Fibroblast of peridontal ligament (primary cell): ENCODE data around the gene NR1I3.
A peak's percentile ranks its signal among the peaks of the same experiment; 100 is the strongest.

Experiments used
- DNase-seq: peaks from one replicate; pipeline ENCODE4 v3.0.0-alpha.2; 2010; ENCODE audit errors: extremely low read depth

The NR1I3 gene

DNA sequence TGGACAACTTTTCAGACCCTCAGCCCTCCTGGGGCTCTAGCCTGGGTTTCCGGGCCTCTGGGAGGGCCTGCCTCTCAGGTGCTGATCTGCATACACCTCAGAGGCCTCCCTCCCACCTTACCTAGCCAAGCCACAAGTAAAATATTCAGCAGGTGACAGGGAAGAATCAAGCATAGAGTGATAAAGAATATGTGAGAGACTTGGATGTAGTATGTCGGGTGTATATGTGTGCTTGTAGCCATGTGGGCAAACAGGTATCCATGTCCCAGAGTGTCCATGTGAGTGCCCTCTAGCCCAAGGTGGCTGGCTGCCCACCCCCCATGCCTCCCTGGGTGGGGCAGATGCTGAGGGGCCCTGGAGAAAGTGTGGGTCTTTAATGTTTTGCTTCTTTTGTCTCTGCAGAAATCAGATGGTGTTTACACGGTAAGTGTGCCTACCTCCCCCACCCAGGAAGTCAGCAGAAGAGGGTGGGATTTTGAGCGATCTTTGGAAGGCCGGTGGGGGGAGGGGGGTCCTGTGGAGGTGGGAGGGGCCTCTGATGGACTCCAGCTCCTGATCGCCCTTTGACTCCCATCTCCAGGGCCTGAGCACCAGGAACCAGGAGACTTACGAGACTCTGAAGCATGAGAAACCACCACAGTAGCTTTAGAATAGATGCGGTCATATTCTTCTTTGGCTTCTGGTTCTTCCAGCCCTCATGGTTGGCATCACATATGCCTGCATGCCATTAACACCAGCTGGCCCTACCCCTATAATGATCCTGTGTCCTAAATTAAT, 19.5 kb downstream of the NR1I3 start:
- DNase-seq, result no peak

DNA sequence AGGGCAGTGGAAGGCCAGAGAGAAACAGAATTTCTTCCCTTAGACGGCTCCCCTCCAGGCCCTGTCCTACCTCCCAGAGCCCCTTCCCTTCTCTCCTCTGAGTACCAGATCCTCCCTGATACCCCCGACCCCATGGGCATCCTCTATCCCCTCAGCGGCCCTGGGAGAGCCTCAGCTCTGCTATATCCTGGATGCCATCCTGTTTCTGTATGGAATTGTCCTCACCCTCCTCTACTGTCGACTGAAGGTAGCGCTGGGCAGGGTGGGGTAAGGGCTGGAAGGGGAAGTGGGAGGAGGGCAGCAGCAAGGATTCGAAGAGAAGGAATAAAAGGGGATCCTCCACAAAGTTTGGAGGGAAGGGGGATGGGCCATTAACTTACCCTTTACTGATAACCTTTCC, 20.2 kb downstream of the NR1I3 start:
- DNase-seq, result no peak

DNA sequence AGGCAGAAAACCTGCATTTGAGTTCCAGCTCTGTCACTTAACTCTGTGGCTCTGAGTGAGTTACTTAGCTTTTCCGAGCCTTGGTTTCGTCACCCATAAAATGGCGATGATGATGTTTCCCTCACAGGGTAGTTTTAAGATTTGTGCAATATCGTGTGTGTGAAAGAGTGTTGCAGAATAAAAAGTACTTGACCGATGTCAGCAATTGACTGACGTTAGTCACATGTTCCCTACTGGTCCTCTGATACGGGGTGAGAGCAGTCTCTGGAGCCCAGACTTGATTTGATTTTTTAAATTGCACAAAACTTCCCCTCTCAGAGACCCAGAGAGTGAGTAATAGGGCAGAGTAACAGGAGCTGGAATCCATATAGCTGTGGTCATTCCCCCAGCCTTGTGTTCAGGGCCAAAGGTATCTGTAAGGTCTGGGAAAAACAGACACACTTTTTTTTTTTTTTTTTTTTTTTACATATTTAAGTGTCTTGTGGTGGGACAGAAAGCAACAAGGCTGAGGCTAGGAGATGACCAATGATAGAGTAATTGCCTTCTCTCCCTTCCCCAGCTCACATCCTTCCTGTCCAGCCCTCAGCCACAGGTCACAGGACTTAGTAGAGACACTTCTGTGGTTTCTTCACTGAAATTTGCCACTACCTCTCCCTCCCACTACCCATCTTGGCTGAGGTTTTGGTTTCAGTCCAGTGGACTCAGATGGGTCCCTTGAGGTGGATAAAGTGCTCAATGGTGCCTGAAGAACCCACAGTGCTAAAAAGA, 20.9 kb downstream of the NR1I3 start:
- peak; percentile 83 for DNase-seq

DNA sequence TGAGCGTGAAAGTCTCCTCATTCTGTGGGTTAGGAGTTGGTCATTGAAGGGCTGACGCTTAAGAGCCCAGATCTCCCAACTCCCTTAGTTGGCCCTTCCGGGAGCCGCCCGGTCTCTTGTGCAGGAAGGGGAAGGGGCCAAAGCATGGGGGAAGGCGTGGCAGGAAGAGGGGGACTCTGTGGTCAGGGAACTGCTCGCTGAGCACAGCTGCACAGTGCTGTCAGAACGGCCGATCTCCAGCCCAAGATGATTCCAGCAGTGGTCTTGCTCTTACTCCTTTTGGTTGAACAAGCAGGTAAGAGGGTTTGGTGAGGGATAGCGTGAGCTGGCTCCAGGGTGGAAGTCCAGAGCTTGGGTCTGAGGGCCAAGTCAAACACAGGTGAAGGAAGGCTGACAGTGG, 22.9 kb downstream of the NR1I3 start, which contains the start of gene FCER1G:
Gene FCER1G, plus strand, starts transcription at position 220 of the 400 bp plus-strand sequence. Its CDS starts 27 bp downstream, at position 247.
- no peak for DNase-seq

DNA sequence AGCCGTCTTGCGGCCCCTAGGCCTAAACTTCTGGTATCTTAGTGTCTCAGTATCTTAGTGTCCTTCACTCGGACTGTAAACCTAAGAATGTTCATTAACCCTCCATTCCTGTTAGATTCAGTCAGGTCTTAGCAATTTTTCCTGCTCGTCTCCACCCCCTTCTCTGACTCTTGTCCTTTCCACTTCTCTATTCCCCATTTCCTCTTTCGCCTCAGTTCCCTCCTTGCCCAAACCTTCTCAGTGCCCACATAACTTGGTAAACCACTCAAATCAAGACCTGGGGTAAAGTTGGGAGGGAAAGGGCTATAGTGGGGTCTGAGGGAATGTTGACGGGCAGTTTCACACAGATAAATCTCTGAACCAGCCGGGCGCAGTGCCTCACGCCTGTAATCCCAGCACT, 23.6 kb downstream of the NR1I3 start:
- no peak for DNase-seq

DNA sequence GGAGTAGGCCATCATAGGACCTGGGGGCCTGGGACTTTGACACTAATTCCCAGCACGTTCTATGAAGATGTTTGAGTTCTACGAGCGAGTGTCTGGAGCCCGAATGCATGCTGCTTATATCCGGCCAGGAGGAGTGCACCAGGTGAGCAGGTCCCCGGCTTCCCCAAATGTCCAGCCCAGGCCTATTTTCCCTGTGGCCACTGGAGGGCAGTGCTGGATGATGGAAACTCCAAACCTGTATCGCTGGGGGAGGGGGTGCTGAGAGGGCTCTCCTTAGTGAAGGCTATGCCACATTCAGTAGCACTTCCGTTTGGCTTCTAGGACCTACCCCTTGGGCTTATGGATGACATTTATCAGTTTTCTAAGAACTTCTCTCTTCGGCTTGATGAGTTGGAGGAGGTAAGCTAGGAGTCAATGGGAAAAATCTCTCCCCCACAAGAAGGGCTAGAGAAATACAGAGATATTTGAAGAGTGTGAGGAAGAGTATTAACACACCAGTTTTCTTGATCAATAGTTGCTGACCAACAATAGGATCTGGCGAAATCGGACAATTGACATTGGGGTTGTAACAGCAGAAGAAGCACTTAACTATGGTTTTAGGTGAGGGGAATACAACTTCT, 28.1 kb downstream of the NR1I3 start:
- peak; percentile 70 for DNase-seq

DNA sequence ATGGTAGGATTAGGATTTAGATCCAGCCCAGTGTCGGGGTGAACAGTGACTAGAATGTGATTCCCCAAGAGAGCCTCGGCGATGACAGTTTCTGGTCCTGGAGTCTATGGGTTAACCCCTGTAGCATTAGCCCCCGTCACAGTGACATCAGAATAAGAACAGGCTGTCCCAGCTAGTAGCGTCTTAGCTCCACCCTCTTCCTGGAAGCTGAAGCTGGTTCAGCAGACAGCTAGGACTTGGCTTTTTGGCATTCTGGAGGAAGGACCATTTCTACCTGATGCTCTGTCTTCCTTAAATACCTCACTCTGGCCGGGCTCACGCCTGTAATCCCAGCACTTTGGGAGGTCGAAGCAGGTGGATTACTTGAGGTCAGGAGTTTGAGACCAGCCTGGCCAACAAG, 30.8 kb downstream of the NR1I3 start:
- no peak for DNase-seq

DNA sequence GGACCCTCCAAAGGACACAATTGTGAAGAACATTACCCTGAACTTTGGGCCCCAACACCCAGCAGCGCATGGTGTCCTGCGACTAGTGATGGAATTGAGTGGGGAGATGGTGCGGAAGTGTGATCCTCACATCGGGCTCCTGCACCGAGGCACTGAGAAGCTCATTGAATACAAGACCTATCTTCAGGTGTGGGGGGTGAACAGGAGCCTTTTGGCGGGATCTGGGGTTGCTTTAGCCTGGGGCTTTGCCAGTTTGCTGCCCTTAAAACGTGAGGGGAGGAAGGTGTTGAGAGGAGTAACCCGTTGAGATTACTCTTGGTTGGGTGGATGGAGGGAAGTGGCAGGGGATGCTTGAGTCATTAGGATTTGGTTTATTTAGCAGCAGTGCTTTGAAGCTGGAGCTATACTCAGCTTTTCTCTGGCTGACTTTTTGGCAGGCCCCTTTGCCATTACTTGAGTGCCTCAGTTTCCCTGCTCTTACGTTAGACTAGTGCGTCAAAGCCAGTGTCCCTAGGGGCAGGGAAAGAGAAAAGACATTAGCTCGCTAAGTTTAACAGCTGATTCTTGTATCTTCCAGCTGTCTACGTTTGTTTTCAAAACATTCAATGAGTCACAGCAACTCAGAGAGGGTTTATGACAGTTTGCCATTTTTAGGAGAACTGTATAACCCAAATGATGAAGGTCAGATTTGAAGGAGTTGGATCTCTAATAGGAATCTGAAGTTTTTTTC, 31.4 kb downstream of the NR1I3 start:
- no peak for DNase-seq

DNA sequence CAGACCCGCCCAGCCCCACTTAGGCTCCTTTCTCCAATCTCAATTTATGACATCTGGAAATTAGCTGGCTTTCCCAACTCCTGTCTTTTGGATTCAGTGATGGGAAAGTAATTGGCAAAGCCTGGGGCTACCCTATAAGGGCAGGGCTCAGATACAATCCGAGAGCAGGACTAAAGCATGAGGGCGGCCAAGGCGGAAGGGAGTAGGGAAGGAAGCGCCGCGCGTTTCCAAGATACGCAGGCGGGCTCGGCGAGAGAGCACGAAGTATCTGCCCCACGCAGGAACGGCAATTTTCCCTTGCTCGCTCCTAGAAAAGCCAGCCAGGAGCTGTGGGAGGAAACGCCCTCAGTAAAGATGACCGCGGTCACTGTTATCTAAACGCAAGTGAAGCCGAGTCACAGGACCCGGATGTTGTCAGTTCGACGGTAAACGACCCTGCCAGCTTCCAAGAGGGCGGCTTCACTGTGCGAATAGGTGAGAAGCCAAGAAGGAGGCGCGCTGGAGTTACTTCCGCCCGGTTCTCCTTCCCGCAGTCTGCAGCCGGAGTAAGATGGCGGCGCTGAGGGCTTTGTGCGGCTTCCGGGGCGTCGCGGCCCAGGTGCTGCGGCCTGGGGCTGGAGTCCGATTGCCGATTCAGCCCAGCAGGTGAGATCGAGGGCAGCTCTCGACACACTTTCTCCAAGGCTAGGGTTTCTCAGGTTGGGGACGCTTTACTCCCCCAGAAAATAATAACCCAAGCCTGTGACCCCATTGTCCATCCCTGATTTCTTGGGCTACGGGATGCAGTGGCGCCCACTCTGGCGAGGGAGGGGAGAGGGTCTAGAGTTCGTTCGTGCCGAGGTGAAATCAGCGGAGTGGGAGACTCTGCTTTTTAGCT, 35.9 kb downstream of the NR1I3 start, which contains the start of gene NDUFS2:
Gene NDUFS2, plus strand, starts transcription at position 532 of the 877 bp plus-strand sequence. Its CDS starts 19 bp downstream, at position 551.
- DNase-seq, result peak; percentile 99

DNA sequence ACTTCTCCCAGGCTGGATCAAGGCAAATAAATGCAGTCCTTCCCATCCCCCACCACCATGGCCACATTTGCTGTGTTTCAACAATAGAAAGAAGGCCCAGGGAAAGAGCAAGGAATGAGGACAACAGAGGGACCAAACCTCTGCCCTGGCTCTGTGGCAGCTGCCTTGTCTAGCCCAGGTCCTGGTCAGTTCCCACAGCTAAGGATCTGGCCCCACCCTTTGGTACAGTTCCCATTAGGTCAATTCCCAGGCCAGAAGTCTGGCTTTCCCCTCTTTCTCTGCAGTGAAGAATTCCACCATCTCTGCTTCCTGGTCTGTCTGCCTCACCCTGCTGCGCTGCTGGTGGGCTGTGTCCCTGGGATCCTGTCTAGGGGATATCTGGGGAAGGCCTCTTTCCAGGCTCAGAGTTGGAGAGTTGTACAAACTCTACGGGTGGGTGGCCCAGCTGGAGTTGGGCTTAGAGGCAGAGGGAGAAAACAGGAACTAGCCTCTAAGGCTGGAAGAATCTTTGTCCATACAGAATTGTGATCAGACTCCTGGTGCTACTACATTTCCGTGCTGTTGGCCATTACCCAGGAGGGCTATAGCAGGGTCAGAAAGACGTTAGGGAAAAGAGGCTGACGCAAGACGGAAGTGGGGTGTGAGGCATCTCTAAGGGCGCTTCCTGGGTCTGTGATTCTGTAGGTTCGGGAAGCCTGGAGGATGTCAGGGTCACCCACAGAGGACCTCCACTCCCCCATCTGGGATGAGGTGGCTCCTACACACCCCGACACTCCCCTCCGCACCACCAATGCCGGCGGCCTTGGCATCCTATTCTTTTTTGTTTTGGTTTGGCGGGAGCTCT, 36.8 kb downstream of the NR1I3 start:
- peak; percentile 79 for DNase-seq

DNA sequence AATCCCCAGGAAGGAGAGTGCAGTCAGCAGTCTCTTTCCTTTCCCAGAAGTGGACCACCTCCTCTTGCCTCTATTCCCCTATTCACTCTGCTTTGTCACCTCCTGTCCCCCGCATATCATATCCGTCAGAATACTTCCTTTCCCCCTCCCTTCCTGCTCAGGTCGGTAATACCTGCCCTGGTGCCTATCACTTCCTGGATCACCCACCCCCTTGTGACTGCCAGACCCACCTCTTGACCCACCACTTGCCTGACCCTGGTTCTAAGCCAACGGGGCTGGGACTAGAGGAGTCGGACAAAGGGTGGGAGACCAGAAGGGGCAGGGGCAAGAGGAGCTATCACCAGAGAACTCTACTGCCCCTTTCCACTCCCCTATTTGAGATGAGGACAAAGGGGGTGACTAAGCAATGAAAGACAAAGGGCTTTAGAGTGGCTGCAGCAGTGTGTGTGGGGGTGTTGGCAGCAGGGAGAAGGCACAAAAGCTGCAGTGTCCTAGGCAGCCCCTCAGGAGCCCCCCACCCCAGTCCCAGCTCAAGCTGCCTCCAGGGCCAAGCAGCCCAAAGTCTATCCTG, 37.5 kb downstream of the NR1I3 start:
- DNase-seq, result no peak

DNA sequence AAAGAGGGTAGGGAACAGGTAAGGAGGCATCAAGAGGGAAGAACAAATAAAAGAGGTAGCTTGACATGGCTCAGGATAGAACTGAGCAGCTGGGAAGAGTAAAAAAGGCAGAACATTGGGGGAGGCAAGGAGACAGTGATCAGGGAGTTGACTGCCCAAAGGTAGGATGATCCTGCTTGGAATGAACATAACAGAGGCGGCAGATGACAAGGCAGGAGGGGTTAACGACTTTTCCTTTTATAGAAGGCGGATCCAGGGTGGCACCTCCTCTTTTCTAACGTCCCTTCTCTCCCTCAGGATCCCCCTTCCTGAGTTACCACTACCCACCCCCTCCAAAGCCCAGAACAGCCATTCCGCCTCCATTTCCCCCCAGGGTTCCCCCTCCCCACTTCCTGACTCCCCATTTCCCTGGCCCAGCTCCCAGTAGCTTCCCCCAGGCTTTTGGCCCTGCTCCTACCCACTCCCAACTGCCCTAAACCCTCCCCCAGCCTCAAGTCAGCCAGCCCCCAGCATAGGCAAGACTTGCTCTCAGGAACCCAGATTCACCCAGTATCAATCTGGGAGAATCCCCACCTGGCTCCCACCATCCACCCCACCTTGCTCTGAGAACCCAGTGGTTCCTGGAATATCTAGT, 38.4 kb downstream of the NR1I3 start:
- no peak for DNase-seq

DNA sequence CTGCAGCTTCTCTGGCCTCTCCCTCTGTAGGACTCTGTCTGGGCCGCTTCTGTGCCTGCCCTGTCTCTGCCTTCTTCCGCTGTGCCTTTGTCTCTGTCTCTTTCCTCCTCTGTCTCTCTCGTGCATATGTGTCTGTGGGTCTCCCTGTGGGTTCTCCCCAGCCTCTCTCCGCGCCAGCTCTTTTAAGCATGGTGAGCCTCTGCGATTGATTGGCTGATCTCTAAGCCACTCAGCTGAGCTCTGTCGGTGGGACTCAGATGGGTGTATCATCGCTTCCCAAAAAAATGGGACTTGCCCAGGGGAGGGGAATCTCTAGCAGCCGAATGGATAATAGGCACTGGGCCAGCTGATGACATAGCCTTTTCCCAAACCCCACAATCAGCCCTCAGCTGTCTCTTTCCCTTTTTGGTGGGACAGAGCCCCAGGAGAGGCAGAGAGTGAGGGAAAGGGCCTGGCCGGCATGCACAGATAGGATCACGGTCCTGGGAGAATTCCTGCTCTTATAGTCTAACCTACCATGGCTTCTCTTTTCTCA, 39.0 kb downstream of the NR1I3 start, which contains the start of gene ADAMTS4:
Gene ADAMTS4, minus strand, starts transcription at position 158 of the 535 bp plus-strand sequence. CDS start 427 bp downstream, outside the sequence.
- DNase-seq, result peak; percentile 92

DNA sequence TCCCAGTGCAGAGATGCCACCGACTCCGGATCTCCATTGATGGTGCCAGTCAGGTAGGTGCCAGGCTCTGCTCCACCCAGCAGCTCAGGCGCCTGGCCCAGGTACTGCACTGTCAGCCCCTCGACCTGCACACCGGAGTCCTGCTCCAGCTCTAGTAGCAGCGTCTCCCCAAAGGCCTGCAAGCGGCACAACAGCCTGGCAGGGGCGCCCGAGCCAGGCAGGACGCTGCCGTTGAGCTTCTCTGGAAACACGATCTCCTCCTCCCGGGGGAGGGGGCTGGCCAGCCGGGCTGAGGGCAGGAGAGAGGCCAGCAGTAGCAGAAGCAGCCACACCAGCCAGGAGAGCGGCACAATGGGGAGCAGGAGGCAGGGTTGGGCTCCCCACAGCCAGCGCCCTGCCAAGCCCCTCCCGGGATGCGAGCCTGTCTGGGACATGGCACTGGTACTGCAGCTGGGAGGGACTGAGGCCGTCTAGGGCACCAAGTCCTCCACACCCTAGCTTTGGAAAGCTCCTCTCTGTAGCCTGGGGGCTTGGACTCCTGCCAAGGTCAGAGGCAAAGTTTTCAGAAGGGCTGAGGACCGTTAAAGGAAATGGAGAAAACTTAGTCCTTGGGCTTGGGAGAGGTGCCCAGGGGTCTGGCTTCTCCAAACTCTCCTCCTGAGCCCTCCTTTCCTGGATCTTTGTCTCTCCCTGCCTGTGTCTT, 39.7 kb downstream of the NR1I3 start:
- DNase-seq, result peak; percentile 48

DNA sequence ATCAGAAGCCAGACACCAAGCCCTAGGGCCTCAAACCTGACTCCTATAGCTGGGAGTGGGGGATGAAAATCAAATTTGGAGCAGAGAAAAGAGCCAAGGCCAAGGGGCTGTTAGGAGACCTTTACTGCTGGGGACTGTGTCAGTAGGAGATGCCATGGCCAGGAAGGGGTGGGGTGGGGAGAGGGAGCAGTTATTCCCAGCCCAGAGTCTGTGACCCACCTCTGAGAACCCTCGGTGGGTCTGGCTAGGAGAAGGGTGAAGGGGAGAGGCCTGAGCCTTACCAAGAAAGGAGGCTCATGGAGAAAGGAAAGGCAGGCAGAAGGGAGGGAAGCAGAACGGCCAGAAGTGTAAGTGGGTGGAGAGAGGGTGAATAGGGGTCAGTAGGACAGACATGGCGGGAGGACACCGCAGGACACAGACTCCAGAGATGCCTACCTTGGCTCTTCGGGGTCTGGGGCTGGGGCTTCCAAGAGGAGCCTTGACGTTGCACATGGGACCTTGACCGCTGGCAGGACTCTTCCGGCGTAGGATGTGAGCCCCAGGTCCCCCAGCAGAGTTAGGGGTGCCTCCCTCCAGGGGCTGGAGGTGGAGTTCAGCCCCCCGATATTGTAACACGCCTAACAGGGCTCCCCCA, 40.3 kb downstream of the NR1I3 start:
- no peak for DNase-seq

DNA sequence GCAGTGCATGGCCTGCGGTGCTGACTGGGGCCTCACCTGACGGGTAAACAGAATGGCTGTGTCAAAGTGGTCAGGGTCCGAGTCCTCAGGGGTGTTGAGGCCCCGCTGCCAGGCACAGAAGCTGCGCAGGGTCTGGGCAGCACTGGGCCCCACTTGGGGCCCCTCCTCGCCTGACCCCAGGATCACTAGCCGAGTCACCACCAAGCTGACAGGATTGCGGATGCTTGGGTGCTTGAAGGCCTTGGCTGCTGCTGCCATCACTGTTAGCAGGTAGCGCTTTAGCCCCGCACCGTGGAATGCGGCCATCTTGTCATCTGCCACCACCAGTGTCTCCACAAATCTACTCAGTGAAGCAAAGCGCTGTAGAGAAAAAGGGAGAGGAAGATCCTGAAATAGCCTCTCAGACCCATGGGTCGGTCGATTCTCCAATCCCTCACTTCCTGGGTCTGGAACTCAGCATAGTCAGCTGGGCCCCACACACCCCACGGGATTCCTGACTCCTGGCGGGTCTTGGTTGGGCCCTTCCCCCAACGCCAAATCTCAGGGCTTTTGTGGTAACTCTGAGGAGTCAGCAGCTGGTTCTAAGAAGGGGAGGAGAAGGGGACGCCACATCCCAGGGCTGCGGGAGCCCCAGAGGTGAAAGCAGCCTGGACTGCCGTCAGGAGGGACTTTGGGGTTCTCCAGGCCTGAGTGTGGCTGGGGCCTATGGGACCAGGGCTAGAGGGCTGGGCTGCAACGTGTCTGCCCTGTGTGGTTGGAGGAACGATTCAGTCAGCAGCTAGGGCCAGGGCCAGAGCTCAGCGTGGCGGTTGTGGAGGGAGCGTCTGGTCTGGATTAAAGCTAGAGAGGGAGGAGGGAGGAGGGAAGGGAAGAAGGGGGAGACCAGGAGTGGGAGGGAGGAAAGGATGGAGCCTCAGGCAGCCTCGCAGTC, 41.2 kb downstream of the NR1I3 start:
- peak; percentile 95 for DNase-seq
